GM21723 (cell line): Measurements from ENCODE around the gene OPA3.
"Not testable (repeated sequence)": the region's sequence is repeated elsewhere in the genome, so short reads cannot be mapped to it uniquely, and the experiment has no call there.

Experiments used
- ATAC-seq: cut with Tn5 transposase; IDR thresholded peaks from one replicate; pipeline ENCODE4 v1.9.1; 2021; ENCODE audit warnings: mild to moderate bottlenecking, moderate library complexity; ENCODE audit not compliant: unreplicated experiment

Gene OPA3

GRCh38 chr19:45523642-45524256 is 60.9 kb downstream of the OPA3 start:
- peak; percentile 79 for ATAC-seq

GRCh38 chr19:45522010-45522941 is 62.3 kb downstream of the OPA3 start:
- no peak for ATAC-seq

- ATAC-seq, result no peak
Measured at GRCh38 chr19:45518469-45518826, 66.2 kb downstream of the OPA3 start.

DNA sequence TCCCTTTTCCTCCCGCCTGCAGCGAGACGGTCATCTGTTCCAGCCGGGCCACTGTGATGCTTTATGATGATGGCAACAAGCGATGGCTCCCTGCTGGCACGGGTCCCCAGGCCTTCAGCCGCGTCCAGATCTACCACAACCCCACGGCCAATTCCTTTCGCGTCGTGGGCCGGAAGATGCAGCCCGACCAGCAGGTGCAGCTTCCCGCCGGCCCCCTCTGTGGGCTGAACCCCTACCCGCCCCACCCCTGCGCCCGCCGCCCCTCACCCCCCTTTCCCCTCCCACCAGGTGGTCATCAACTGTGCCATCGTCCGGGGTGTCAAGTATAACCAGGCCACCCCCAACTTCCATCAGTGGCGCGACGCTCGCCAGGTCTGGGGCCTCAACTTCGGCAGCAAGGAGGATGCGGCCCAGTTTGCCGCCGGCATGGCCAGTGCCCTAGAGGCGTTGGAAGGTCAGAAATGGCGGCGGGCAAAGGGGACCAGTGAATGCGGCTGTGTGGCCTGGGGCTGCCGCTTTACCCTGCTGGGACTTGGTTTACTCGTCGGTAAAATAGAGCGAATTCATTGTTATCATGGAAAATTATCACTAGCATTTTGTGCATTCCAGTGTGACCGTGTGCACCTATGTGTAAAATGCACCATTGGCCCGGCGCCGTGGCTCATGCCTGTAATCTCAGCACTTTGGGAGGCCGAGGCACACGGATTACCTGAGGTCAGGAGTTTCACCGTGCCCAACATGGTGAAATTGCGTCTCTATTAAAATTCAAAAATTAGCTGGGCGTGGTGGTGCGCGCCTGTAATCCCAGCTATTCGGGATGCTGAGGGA is 66.7 kb downstream of the OPA3 start:
- ATAC-seq, result no peak

DNA sequence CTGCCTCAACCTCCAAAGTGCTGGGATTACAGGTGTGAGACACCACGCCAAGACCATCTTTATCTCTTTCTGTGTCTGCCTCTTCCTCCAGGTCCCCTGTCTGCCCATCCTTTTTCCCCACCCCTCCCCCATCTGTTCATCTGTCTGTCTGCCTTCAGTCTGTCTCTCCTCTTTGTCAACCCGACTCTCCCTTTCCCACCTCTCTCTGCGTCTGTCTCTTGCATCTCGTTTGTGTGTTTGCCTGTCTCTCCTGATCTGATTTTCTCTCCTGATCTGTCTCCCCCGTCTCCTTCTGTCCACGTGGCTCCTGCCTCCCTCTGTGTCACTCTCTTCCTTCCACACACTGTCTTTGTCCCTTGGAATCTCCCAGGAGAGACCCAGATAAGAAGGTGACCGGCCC is 67.4 kb downstream of the OPA3 start:
- ATAC-seq, result no peak

DNA sequence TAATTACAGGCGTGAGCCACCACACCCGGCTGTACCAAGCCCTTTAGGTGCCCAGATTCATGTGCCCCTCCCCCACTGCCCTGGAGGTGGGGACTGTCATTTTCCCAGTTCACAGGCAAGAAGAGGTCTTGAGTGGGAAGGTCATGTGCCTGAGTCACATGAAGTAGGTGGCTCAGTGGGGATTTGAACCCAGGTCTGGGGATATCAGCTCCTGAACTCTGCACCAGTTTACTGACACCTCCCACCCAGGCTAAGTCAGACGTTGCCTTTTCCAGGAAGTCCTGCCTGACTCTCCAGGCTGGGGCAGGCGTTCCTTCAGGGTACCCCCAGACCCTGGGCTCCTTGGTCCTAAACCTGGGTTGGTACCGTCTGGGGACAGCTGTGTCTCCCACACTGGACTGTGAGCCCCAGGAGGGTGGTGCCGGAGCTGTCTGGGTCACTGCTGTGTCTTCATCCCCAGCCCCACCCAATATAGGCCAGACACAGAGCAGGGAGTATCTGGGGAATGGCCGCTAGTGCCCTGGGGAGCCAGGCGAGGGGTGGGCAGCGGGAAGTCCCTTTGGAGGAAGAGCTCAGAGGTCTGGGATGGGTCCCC is 68.7 kb downstream of the OPA3 start:
- no peak for ATAC-seq

- peak; percentile 32 for ATAC-seq
Measured at GRCh38 chr19:45515081-45515624, 69.4 kb downstream of the OPA3 start.

DNA sequence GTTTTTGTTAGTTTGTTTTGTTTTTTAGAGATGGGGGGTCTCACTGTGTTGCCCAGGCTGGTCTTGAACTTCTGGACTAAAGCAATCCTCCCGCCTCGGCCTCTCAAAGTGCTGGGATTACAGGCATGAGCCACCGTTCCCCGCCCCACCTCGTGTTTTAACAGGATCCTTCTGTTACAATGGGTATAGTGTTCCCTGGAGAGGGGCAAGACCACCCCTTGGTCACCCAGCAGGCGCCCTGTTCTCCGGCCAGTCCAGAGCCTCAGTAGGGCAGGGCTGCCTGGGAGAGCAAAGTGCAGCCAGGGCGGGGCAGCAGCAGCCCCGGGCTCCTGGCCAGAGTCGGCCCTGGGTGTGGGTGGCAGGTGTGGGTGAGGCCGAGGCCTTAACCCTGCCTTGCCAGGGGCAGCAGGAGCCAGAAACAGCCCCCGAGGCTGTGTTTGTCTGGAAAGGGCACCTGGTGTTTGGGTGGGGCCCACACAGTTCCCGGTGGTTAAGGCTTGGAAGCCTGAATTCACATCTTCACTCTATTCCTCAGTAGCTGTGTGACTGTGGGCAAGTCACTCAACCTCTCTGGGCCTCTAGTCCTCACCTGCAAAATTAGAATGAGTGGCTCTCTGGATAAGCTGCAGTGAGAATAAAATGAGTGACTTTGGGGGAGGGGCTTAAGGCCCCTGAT is 70.1 kb downstream of the OPA3 start:
- no peak for ATAC-seq

- no peak for ATAC-seq
Measured at GRCh38 chr19:45512881-45513483, 71.6 kb downstream of the OPA3 start.

GRCh38 chr19:45511074-45511473 is 73.5 kb downstream of the OPA3 start:
- no peak for ATAC-seq

GRCh38 chr19:45510352-45510751 is 74.2 kb downstream of the OPA3 start:
- not testable (repeated sequence) for ATAC-seq

DNA sequence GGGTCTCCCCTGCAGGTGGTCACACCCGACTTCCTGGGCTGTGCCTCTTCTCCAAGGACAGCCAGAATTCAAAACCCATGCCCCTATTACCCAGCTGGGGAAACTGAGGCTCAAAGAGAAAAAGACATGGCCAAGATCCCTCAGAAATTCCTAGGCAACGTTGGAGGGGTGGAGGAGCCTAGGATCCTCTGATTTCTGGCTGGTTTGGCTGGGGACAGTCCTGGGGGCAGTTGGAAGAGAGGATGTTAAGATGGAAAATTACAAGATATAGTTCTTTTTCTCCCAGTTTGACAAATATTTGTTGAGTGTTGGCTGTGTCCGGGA is 74.9 kb downstream of the OPA3 start:
- ATAC-seq, result no peak

DNA sequence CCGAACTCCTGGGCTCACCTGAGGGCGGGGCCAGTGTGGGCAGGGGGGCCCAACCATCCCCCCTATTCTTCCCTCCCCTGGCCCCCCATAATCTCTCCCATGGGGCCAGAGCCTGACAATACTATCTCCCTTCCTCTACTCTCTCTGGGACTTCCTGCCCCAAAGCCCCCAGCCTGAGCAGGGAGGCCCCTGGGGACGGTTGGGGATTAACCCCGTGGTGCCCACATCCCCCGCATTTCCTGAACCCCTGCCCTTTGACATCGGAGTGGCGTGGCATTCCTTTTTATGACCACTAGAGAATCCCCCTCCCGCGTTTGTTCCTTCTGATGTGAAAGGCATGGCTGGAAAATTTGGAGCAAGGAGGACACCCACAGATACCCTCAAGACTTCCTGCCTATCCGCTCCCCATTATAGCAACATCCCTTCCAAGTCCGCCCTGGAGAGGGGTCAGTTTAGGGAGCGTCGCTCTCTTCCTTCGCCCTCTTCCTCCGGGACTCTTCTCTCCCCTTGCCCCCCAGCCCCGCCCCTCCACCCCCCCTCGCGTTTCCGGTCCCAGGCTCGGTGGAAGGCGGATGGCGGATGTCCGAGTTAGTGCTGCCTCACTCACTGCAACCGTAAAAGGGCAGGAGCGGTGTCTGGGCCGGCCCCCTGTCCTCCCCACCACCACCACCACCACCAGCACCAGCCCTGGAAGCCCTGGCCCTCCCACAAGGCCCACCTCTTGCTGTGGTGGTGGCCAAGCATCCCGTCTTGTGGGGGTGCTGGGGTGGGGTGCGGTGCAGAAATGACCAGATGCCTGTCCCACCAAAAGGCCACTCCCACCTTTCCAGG is 75.5 kb downstream of the OPA3 start:
- no peak for ATAC-seq

DNA sequence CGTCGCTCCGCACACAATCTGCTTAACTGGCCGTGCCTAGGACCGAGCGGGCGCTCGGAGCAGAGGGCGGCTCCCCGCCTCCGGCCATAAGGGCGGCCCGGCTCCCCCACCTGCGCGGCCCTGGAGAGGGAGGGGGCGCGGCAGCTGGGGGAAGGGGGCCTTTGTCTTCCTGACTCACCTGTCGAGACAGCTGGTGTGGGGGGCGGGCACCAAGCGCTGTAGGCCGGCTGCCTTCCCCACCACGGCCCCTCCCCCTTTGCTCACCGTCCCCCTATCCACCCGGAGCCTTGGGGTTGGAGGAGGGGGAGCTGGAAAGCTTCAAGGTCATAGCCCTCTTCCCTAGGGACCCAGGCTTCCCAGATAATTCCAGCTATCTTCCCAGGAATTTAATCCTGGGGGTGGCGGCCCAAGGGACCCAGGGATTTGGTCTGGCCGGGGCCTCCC is 76.2 kb downstream of the OPA3 start:
- ATAC-seq, result no peak

DNA sequence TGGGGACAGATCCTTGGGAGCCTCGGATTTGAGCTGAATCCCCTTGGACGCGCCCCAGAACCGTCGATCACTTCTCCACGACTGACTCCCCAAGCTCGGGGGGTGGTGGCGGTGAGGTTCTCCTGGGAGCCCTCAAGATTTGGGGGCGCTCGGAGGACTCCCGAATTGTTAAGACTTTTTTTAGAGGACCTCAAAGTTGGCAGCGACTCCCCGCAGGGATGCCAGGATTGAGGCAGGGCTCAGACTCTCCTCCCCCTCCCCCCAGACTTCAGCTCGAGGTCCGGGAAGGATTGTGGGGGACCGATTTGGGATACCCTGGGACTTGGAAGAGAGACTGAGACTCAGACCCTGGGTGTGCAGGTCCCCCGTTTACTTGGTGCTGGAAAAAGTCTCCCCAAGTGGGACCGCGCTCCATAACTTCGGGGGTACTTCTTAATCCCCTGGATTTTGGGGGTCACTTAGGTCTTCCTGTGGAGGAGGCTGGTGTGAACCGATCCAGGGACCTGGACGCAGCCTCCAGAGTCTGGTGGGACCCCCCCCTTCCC is 76.7 kb downstream of the OPA3 start:
- no peak for ATAC-seq

- ATAC-seq, result peak; percentile 47
Measured at GRCh38 chr19:45506989-45507871, 77.4 kb downstream of the OPA3 start, which contains the start of gene VASP. Gene VASP (plus strand): TSS chr19:45507479. CDS start chr19:45507772, 293 bp downstream.

- peak; percentile 57 for ATAC-seq
Measured at GRCh38 chr19:45506246-45506988, 78.2 kb downstream of the OPA3 start.
